ENCODE measurements around the gene HOXA4. TPM values are rescaled to one million over a fixed set of nuclear protein-coding genes. Genes with fewer than 3 reads are reported as not detected.

The HOXA4 gene
- total RNA-seq, 1 donor from 2014 or later = 14.6 TPM

- no peak for TF ChIP-seq CTCF (conservative IDR thresholded peaks at IDR 0.05; ENCODE audit: low read depth, low read length)
- DNase-seq (ENCODE audit: low read depth) = no peak
- no peak overlapping the region for H3K4me3 ChIP-seq (ENCODE audit: low read depth, low read length)
Observed at GRCh38 chr7:27093184-27093895, 37.2 kb downstream of the HOXA4 start.

- no peak overlapping the region for H3K4me3 ChIP-seq (ENCODE audit: low read depth, low read length)
- TF ChIP-seq CTCF (conservative IDR thresholded peaks at IDR 0.05; ENCODE audit: low read depth, low read length) = no peak
- no peak for DNase-seq (ENCODE audit: low read depth)
Observed at GRCh38 chr7:27092819-27093110, 37.8 kb downstream of the HOXA4 start.

- no peak for TF ChIP-seq CTCF (conservative IDR thresholded peaks at IDR 0.05; ENCODE audit: low read depth, low read length)
- no peak for DNase-seq (ENCODE audit: low read depth)
- no peak overlapping the region for H3K4me3 ChIP-seq (ENCODE audit: low read depth, low read length)
Observed at GRCh38 chr7:27091941-27092818, 38.4 kb downstream of the HOXA4 start.

- no peak for DNase-seq (ENCODE audit: low read depth)
Observed at GRCh38 chr7:27091105-27091504, 39.5 kb downstream of the HOXA4 start.

GRCh38 chr7:27088002-27088922 is 42.3 kb downstream of the HOXA4 start:
- DNase-seq (ENCODE audit: low read depth) = no peak
- TF ChIP-seq CTCF (conservative IDR thresholded peaks at IDR 0.05; ENCODE audit: low read depth, low read length) = no peak
- H3K4me3 ChIP-seq (ENCODE audit: low read depth, low read length) = no peak overlapping the region

More at GRCh38 chr7:27091105-27091504, 39.5 kb downstream of the HOXA4 start:
- no peak overlapping the region for H3K4me3 ChIP-seq (ENCODE audit: low read depth, low read length)
- no peak for TF ChIP-seq CTCF (conservative IDR thresholded peaks at IDR 0.05; ENCODE audit: low read depth, low read length)

GRCh38 chr7:27083646-27084045 is 46.9 kb downstream of the HOXA4 start:
- TF ChIP-seq CTCF (conservative IDR thresholded peaks at IDR 0.05; ENCODE audit: low read depth, low read length) = no peak
- no peak overlapping the region for H3K4me3 ChIP-seq (ENCODE audit: low read depth, low read length)
- DNase-seq (ENCODE audit: low read depth) = no peak

Measured in epithelial cell of proximal tubule (primary cell).